ENCODE data around the gene FXYD7.
"Not testable (repeated sequence)": the region's sequence is repeated elsewhere in the genome, so short reads cannot be mapped to it uniquely, and the experiment has no call there.

The FXYD7 gene

GRCh38 chr19:35143231-35143715 lies at the start of gene FXYD7:
FXYD7 (plus strand) TSS chr19:35143255; CDS start chr19:35143334, 79 bp downstream.
- no peak for DNase-seq

DNA sequence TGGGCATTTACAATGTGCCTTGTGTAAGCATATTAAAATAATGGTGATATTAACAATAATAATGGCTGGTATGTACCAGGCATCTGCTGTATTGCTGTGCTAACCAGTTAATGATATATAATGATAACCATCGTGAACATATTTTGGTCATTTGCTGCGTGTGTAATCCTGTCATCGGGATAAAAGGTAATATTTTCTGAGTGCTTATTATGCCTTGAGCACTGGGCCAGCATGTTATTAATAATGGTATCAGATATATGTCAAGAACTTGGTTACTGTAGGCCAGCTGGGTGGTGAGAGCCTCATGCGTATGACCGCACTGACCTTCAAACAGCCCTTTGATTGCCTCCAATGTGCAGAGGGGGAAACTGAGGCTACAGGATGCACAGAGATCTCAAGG lies 49.6 kb upstream of the FXYD7 start:
- no peak for DNase-seq

GRCh38 chr19:35093941-35094647 lies 49.0 kb upstream of the FXYD7 start:
- no peak for DNase-seq

DNA sequence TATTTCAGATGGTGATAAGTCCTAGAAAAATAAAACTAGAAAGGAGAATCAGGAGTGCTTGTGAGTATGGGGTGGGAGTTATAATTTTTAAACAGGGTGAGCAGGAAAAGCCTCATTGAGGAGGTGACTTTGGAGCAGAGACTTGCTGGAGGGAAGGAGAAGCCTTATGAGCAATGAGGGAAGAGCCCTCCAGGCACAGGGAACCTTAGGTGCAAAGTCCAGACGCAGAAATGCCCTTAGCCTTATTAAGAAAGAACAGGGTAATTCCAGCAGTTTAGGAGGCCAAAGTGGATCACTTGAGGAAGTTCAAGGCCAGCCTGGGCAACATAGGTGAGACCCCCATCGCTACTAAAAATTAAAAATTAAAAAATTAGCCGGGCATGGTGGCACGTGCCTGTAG lies 48.4 kb upstream of the FXYD7 start:
- no peak for DNase-seq

DNA sequence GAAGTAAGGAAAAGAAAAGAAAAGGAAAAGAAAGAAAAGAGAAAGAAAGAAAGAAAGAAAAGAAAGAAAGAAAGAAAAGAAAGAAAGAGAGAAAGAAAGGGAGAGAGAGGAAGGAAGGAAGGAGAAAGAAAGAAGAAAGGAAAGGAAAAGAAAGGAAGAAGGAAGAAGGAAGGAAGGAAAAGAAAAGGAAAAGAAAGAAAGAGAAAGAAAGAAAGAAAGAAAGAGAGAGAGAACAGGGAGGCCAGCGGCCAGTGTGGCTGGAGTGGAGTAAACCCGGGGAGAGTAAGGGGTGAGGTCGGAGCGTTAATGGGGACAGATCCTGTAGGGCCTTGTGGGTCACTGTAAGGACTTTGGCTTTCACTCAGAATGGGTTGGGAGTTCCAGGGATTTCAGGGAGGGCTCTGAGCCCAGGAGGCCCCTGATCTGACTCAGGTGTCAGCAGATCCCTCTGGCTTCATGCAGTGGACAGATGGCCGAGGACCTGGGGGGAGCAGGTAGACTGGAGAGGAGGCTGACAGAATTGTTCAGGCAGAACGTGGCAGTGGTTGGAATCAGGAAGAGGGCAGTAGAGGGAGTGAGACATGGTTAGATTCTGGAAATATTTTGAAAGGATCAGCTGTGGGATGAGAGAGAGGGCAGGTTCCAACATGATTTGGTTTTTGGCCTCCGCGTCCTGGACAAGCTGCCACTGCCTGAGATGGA lies 47.2 kb upstream of the FXYD7 start:
- no peak for DNase-seq

DNA sequence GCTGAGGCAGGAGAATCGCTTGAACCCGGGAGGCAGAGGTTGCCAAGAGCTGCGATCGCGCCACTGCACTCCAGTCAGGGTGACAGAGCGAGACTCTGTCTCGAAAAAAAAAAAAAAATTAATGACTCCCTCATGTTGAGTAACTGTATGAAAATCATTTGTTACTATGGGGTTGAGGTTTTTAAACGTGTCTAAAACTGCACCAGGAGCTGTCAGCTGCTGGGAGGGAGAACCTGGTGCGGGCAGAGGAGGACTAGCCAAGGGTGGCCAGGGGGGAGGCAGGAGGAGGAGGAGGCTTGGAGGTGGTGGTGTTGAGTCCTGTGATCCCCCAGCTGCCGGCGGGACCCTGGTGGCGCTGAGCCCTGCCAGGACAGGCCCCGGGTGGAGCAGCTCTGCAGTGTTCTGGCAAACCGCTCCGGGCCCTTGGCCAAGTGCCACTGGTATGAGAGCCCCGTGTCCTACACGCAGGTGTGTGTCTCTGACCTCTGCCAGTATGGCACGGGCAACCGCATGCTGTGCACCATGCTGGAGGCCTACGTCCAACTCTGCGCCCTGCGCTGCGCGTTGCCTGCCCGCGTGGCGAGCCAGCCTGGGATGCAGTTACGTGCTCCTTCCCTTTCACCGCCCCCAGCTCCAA lies 44.5 kb upstream of the FXYD7 start:
- DNase-seq = no peak

DNA sequence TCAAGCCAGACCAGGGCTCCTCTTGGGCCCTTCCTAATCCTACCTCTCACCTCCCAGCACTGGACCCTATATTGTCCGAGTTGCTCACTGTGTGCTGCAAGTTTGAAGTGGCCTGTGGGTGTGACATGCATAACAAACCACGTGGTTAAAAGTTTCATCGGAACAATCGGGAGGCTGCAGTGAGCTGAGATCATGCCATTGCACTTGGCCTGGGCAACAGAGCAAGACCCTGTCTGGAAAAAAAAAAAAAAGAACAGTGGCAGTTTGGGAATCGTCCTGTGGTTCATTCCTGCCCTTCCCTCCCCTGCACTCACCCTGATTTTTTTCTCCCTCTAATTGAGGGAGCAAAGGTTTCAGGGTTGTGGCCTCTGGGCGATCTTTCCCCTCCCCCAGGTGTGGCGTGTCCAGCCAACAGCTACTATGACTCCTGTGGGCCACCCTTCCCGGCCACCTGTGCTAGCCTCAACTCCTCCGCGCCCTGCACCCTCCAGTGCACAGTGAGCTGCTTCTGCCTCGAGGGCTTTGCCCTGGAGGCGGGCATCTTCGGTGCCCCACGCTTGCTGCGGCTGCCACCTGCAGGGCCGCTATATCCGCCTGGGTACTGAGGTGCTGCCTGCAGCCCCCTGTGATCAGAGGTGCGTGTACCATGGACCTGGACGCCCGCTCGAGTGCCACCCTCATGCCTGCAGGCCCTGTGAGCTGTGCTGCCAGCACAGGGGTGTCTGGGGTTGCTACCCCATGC lies 43.7 kb upstream of the FXYD7 start:
- DNase-seq = no peak

- no peak for DNase-seq
These were observed 43.2 kb upstream of the FXYD7 start for GRCh38 chr19:35099897-35100275.

GRCh38 chr19:35100588-35101533 lies 42.2 kb upstream of the FXYD7 start:
- no peak for DNase-seq

DNA sequence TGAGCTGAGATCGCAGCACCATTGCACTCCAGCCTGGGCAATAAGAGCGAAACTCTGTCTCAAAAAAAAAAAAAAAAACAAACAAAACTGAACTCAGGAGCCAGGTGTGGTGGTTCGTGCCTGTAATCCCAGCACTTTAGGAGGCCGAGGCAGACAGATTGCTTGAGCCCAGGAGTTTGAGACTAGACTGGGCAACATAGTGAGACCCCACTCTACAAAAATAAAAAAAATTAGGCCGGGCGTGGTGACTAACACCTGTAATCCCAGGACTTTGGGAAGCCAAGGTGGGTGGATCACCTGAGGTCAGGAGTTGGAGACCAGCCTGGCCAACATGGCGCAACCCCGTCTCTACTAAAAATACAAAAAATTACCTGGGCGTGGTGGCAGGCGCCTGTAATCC lies 41.1 kb upstream of the FXYD7 start:
- DNase-seq = not testable (repeated sequence)

- not testable (repeated sequence) for DNase-seq
These were observed 39.4 kb upstream of the FXYD7 start for GRCh38 chr19:35103614-35104013.

GRCh38 chr19:35104361-35104760 lies 38.7 kb upstream of the FXYD7 start:
- no peak for DNase-seq

GRCh38 chr19:35105047-35105410 lies 38.0 kb upstream of the FXYD7 start:
- DNase-seq = no peak

DNA sequence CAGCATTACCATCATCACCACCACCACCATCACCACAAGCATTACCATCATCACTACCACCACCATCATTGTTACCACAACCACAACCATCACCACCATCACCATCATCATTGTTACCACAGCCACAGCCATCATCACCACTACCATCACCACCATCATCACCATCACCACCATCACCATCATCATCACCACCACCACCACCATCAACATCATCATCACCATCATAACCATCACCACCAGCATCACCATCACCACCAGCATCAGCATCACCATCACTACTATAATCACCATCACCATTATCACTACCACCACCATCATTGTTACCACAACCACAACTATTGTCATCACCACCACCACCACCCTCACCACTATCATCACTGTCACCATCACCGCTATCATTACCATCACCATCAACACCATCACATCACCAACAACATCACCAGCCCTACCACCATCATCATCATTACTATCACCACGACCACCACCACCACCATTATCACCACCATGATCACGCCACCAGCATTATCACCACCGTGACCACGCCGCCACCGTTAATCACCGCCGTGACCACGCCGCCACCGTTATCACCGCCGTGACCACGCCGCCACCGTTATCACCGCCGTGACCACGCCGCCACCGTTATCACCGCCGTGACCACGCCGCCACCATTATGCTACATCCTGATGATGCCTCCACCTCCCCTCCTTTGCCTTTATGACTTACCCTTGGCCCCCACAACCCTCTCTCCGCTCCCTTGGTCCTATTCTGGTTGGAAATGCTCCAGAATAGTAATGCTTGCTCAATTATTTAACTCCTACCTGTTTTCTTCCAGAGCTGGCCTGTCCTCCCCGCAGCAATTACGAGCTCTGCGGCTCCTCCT lies 37.4 kb upstream of the FXYD7 start:
- no peak for DNase-seq

DNA sequence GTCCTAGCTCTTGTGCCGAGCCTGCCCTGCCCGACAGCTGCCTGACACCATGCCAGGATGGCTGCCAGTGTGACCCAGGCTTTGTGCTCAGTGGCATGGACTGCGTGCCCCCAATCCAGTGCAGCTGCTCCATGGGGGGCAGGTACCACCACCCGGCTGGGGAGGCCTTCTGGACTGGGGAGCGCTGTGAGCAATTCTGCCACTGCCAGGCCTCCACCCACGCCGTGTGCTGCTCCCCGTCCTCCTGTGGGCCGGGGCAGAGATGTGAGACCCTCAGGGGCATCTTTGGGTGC lies 36.8 kb upstream of the FXYD7 start:
- DNase-seq = no peak

GRCh38 chr19:35106898-35107541 lies 36.0 kb upstream of the FXYD7 start:
- no peak for DNase-seq

- DNase-seq = no peak
These were observed 35.5 kb upstream of the FXYD7 start for GRCh38 chr19:35107545-35107944.

DNA sequence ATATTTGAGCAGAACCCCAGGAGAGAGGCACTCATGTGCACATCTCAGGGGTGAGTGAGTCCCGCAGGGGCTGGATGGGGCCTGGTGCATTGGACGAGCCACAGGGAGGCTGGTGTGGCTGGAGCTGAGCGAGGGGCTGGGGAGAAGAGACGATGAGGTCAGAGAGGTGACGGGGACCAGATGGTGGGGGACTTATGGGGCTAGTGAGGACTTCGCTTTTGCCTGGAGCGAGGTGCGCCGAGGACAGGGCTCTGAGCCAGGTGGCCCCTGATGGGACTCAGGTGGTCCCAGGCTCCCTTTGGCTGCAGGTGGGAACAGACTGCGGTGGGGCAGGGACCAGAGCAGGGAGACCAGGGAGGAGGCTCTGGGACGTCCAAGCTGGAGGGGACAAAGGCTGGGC lies 34.3 kb upstream of the FXYD7 start:
- no peak for DNase-seq

- no peak for DNase-seq
These were observed 33.5 kb upstream of the FXYD7 start for GRCh38 chr19:35109395-35110112.

- no peak for DNase-seq
These were observed 32.1 kb upstream of the FXYD7 start for GRCh38 chr19:35110974-35111373.
